Peyer's patch (tissue), 4 donors: Measurements from ENCODE around the gene CACNA2D1. TPM values are rescaled to one million over a fixed set of nuclear protein-coding genes. Genes with fewer than 3 reads are reported as not detected.

Experiments used
- DNase-seq, 3 donors: peaks; one replicate each; pipeline ENCODE4 v3.0.0-alpha.2; 2017 to 2019
- H3K27ac ChIP-seq, 4 donors: fragments of 200-600 bp; sonication (generic); one replicate each; pipeline ENCODE4 v1.5.1; 2016 to 2019
- H3K27me3 ChIP-seq, 2 donors: fragments of 200-600 bp; sonication (generic); one replicate each; pipeline ENCODE4 v1.5.1; 2019
- H3K36me3 ChIP-seq, 3 donors: fragments of 200-600 bp; sonication (generic); one replicate each; pipeline ENCODE4 v1.5.1; 2016 to 2019
- H3K4me1 ChIP-seq, 4 donors: fragments of 200-600 bp; sonication (generic); one replicate each; pipeline ENCODE4 v1.5.1; 2016 to 2019
- H3K4me3 ChIP-seq, 4 donors: fragments of 200-600 bp; sonication (generic); 1 replicate in 3 of 4; 2 replicates in 1 of 4; pipeline ENCODE4 v1.5.1; 2016 to 2019; ENCODE audit warnings: mild to moderate bottlenecking in 1 of 4
- H3K9me3 ChIP-seq, 4 donors: fragments of 200-600 bp; sonication (generic); one replicate each; pipeline ENCODE4 v1.5.1; 2016 to 2019; ENCODE audit warnings: mild to moderate bottlenecking in 1 of 4
- CTCF ChIP-seq, 6 experiments: fragments of 450-650 bp in 4 of 6; fragments of 200-600 bp in 2 of 6; sonication (generic) in 1 of 6; IDR thresholded peaks; one replicate each; pipeline ENCODE4 v1.5.1; 2017 to 2019; ENCODE audit warnings: antibody characterized with exemption in 6 of 6, mild to moderate bottlenecking in 3 of 6, moderate library complexity in 1 of 6
- POLR2A ChIP-seq, 2 donors: fragments of 450-650 bp; IDR thresholded peaks; one replicate each; pipeline ENCODE4 v1.5.1; 2017; ENCODE audit warnings: antibody characterized with exemption in 2 of 2, mild to moderate bottlenecking in 2 of 2, moderate library complexity in 2 of 2
- total RNA-seq, 4 donors: library from RNA; depleted of rRNA; stranded (reverse); fragments of >200 nt; gene quantifications; one replicate each; pipeline ENCODE4 v1.1.0, GENCODE V29; 2016

The CACNA2D1 gene
- total RNA-seq, 4 donors from 2014 or later = 5.5 to 85.0 (median 11.5) TPM

DNA sequence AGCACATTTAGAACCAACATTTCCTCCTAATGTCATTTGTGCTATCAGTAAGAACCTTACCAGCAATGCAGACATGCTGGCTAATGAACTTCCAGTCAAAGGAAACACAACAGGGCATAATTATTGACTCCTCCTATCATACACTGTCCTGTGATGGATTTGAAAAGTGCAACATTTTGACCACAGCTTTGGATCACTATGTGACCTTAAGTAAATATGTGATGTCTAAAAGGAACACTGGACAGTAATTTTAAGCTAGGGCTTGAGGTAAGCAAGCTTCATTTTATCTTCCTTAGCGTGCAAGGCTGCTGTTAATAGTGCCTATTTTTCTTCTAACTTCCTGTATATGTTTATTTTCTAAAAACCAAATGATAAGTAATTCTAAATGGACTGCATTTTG lies 433.2 kb downstream of the CACNA2D1 start:
- Histone ChIP-seq H3K4me1 (no peaks in the 10 kb centered on the region), H3K27ac (no peak overlapping the region), H3K9me3 (no peaks in the 10 kb centered on the region), H3K27me3 (no peaks in the 10 kb centered on the region), H3K4me3 (no peak overlapping the region), H3K36me3 (no peaks in the 10 kb centered on the region)
- no peak for DNase-seq
- TF ChIP-seq CTCF (IDR thresholded peaks at IDR 0.05) = no peak
- TF ChIP-seq POLR2A (IDR thresholded peaks at IDR 0.05) = no peak

GRCh38 chr7:82007315-82007714 lies 436.3 kb downstream of the CACNA2D1 start:
- H3K9me3 ChIP-seq = no peaks in the 10 kb centered on the region
- H3K4me1 ChIP-seq = no peaks in the 10 kb centered on the region
- no peak overlapping the region for H3K4me3 ChIP-seq
- TF ChIP-seq POLR2A (IDR thresholded peaks at IDR 0.05) (no peak), CTCF (IDR thresholded peaks at IDR 0.05) (no peak)
- H3K36me3 ChIP-seq = no peaks in the 10 kb centered on the region
- no peak overlapping the region for H3K27ac ChIP-seq
- H3K27me3 ChIP-seq = no peaks in the 10 kb centered on the region
- no peak for DNase-seq

DNA sequence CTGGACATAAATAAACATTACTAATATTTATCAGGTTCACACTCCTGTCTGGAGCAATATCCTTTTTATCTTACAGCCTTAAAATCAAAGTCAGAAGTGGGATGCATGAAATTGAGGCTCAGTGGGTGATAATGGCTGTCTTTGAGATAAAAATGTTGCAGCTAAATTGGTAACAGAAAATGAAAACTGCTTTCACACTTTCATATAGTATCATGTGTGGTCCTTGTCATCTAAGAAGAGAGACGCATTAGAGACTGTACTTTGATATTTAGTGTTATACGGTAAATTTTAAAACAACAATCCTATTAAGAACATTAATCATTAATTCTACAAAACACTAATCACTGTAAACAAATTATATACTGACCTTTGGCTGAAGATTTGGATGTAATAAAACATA lies 438.5 kb downstream of the CACNA2D1 start:
- H3K9me3 ChIP-seq = no peaks in the 10 kb centered on the region
- TF ChIP-seq POLR2A (IDR thresholded peaks at IDR 0.05) = no peak
- TF ChIP-seq CTCF (IDR thresholded peaks at IDR 0.05) = no peak
- H3K4me3 ChIP-seq = no peak overlapping the region
- H3K4me1 ChIP-seq = no peaks in the 10 kb centered on the region
- no peak overlapping the region for H3K27ac ChIP-seq
- DNase-seq = no peak
- no peaks in the 10 kb centered on the region for H3K36me3 ChIP-seq
- H3K27me3 ChIP-seq = no peaks in the 10 kb centered on the region

GRCh38 chr7:81993186-81993585 lies 450.4 kb downstream of the CACNA2D1 start:
- TF ChIP-seq CTCF (IDR thresholded peaks at IDR 0.05) (no peak), POLR2A (IDR thresholded peaks at IDR 0.05) (no peak)
- Histone ChIP-seq H3K4me3 (no peak overlapping the region), H3K4me1 (no peaks in the 10 kb centered on the region), H3K9me3 (no peaks in the 10 kb centered on the region), H3K36me3 (no peaks in the 10 kb centered on the region), H3K27ac (no peak overlapping the region), H3K27me3 (no peaks in the 10 kb centered on the region)
- DNase-seq = no peak

DNA sequence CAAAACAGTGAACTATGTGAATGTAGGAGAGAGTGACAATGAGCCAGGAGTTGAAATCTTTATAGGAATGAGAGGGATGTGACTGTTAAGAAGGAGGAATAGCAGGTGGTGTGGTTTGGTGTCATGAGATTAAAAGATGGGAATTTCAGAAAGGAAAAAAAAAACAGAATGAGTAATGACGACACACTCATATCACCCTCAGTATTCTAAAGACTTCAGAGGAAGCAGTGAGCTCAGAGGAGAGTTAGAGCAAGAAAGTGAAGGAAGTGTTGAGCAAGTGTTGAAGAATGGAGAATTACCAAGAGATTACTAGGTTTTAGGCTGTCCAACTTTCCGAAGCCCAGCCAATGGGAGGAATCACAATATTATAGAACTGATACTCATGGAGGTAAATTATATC lies 453.2 kb downstream of the CACNA2D1 start:
- Histone ChIP-seq H3K4me1 (no peaks in the 10 kb centered on the region), H3K9me3 (no peaks in the 10 kb centered on the region), H3K27ac (no peak overlapping the region), H3K4me3 (no peak overlapping the region), H3K27me3 (no peaks in the 10 kb centered on the region), H3K36me3 (no peaks in the 10 kb centered on the region)
- no peak for TF ChIP-seq CTCF (IDR thresholded peaks at IDR 0.05)
- TF ChIP-seq POLR2A (IDR thresholded peaks at IDR 0.05) = no peak
- no peak for DNase-seq
